ENCODE data around the gene SORCS2.

DNA sequence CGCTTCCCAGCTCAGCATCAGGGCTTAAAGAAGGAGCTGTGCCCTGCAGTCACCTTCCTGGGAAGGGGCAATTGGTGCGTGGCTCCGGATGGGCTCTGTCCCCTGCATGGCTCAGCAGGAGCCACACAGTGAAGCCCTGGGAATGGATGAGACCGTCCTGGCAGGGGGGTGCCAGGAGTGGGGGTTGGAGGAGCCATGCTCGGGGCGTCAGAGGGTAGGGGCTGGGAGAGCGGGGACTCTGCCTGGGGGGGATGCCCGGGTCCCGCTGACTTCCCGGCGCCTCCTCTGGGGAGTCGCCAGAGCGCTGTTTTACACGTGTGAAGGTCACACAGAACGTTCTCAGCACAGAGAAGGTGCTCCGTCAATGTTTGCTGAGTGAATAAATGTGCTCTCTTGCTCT is 563.2 kb downstream of the SORCS2 start:
- no peak for TF ChIP-seq CTCF (IDR thresholded peaks at IDR 0.05)
- no peak for TF ChIP-seq POLR2A (IDR thresholded peaks at IDR 0.05)

Measured in Peyer's patch (tissue), 4 donors.